Muscle layer of colon (tissue), 2 donors: Measurements from ENCODE around the gene CCDC102B.
"Not testable (repeated sequence)": the region's sequence is repeated elsewhere in the genome, so short reads cannot be mapped to it uniquely, and the experiment has no call there.

Experiments used
- H3K27ac ChIP-seq: one replicate; pipeline ENCODE4 v1.7.0; 2013; ENCODE audit warnings: low read depth, mild to moderate bottlenecking, low read length, moderate library complexity
- H3K27me3 ChIP-seq, 2 donors: one replicate each; pipeline ENCODE4 v1.7.0; 2013; ENCODE audit warnings: low read length in 2 of 2, mild to moderate bottlenecking in 2 of 2; ENCODE audit not compliant: insufficient read depth in 2 of 2, control insufficient read depth in 1 of 2
- H3K36me3 ChIP-seq: one replicate; pipeline ENCODE4 v1.7.0; 2013; ENCODE audit warnings: mild to moderate bottlenecking, low read length; ENCODE audit not compliant: insufficient read depth
- H3K4me1 ChIP-seq: one replicate; pipeline ENCODE4 v1.7.0; 2013; ENCODE audit warnings: mild to moderate bottlenecking, low read length; ENCODE audit not compliant: insufficient read depth
- H3K4me3 ChIP-seq, 2 donors: one replicate each; pipeline ENCODE4 v1.7.0; 2013; ENCODE audit warnings: low read length in 2 of 2, low read depth in 1 of 2, mild to moderate bottlenecking in 1 of 2, moderate library complexity in 1 of 2
- H3K9ac ChIP-seq: one replicate; pipeline ENCODE4 v1.7.0; 2013; ENCODE audit warnings: low read length
- H3K9me3 ChIP-seq: one replicate; pipeline ENCODE4 v1.7.0; 2013; ENCODE audit warnings: mild to moderate bottlenecking, low read length
- donor health status: abdominal sarcoma.
- donor health status: Adenocarcinoma of cecum.

CCDC102B gene

DNA sequence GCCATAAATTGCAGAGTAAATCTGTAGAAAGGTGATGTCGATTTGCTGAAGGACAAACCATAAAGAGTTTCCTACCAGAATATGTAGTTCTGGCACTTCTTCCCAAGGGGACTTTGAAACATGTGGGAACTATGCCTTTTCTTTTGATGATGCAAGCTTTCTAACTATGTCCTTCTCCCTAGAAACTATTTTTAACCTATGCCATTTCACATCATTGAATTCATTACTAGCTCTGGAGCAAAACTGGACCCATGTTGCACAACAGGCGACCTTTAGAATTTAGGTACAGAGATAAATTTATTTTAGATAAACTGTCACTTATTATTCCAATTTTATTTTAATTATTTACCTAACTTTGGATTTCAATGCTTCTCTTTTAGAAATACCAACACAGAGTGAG is 186.5 kb downstream of the CCDC102B start:
- Histone ChIP-seq H3K4me3 (no peak overlapping the region), H3K4me1 (no peaks in the 10 kb centered on the region), H3K27ac (no peak overlapping the region), H3K27me3 (no peaks in the 10 kb centered on the region), H3K9ac (no peak overlapping the region), H3K9me3 (no peaks in the 10 kb centered on the region), H3K36me3 (no peaks in the 10 kb centered on the region)

DNA sequence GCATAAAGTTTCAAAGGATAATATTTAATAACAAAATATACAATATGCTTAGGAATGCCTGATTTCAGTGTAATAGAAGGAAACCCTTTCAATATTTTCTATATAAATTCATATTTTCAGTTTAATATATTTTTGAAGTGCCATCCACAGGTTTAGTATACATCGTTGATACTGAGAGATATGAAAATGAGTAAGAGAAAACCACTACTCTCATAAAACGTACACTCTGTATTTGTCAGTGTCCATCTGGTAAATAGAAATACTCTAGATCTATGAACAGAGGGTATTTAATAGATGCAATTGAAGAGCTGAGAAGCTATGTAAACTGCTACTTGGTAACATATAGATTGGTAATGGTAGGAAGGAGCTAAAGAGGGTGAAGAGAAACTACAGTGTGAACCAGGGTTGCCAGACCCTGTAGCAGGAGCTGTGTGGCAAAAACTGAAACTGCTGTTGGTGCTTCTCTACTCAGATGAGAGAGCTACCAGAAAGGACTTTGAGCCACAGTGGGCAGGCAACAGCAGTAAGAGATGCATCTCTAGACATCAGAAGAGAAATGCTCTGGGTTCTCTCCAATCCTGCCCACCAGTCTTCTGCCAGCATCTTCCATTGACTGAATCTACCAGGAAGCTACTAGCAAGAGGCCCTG is 187.4 kb downstream of the CCDC102B start:
- Histone ChIP-seq H3K4me1 (no peaks in the 10 kb centered on the region), H3K4me3 (no peak overlapping the region), H3K27ac (no peak overlapping the region), H3K9me3 (no peaks in the 10 kb centered on the region), H3K36me3 (no peaks in the 10 kb centered on the region), H3K9ac (no peak overlapping the region), H3K27me3 (no peaks in the 10 kb centered on the region)

DNA sequence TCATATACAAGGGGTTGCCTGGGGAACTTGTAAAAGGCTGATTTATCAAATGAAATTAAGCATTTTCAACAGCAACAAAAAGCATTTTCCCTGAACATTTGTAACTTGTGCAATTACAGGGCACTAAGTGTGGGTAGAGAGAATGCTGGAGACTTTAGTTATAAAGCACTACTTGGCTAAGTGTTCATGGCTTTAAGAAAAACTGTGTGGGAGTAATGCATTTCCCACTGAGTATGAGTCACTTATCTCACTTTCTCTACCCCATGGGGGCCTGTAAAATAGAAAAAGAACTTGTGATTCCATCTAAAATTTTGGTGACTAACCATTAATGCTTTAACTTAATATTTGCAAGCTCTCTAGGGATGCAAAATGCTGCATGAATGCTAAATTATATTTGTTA is 193.4 kb downstream of the CCDC102B start:
- Histone ChIP-seq H3K27ac (no peak overlapping the region), H3K36me3 (no peaks in the 10 kb centered on the region), H3K27me3 (no peaks in the 10 kb centered on the region), H3K4me3 (no peak overlapping the region), H3K9ac (no peak overlapping the region), H3K9me3 (no peaks in the 10 kb centered on the region), H3K4me1 (no peaks in the 10 kb centered on the region)

DNA sequence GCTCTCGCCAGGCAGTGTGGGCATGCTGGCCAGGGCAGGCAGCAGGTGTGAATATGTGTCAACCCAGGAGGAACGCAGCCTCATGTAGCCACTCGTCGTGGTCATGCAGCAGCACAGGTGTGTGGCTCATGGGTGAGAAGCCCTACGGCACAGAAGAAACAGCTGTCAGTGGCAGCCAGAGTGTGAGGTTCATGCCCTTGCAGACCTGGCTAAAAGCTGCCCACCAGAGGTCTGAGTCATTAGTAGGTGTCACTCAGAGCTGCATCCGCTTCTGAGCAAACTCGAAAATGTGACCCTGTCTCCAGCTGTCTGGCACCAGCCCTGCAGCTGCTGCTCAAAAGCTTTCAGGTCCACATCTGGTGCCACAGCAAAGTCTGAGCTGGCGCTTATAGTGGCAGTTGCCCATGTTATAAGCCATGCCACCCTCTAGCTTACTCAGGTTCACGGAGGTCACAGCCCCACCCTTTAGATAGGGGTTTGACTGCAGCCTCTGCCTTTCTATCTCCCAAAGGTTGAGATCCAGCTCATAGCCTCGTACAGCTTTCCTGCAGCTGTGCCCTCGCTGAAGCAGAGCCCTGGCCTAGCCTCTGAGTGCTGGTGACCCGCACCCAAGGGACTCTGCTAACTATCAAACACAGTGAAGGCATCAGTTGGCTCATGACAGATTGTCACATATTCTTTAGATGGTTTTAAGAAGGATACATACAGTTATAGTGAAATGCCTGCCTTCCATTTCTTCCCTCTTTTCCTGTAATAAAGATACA is 195.0 kb downstream of the CCDC102B start:
- Histone ChIP-seq H3K36me3 (no peaks in the 10 kb centered on the region), H3K4me1 (no peaks in the 10 kb centered on the region), H3K4me3 (no peak overlapping the region), H3K27ac (no peak overlapping the region), H3K9me3 (no peaks in the 10 kb centered on the region), H3K9ac (no peak overlapping the region), H3K27me3 (no peaks in the 10 kb centered on the region)

DNA sequence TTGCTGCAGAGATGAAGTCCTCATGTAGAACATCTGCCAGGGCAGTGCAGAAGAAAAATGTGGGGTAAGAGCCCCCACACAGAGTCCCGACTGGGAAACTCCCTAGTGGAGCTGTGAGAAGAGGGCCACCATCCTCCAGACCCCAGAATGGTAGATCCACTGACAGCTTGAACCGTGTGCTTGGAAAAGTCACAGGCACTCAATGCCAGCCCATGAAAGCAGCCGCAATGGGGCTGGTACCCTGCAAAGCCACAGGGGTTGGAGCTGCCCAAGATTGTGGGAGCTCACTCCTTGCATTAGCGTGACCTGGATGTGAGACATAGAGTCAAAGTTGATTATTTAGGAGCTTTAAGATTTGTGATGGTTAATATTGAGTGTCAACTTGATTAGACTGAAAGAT is 197.8 kb downstream of the CCDC102B start:
- Histone ChIP-seq H3K9ac (no peak overlapping the region), H3K9me3 (no peaks in the 10 kb centered on the region), H3K4me3 (no peak overlapping the region), H3K27me3 (no peaks in the 10 kb centered on the region), H3K27ac (no peak overlapping the region), H3K36me3 (no peaks in the 10 kb centered on the region), H3K4me1 (no peaks in the 10 kb centered on the region)

DNA sequence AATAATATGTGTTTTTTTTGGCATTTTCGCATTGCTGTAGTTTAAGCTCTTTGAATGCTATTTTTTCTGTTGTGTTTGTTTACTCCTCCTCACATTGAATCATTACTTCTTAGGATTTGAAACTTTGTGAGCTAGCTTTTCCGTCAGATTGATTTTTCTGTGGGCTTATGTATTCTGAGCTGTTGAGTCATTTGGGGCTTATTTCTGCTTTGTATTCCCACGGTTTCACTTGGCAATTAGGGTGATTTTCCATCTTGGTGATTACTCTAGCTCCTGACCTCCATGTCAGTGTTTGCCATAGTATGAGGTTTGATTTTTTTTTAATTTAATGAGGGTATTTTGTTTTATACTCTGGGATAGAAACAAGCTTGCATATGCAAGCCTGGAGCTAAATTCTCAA is 200.0 kb downstream of the CCDC102B start:
- Histone ChIP-seq H3K27ac (no peak overlapping the region), H3K9me3 (no peaks in the 10 kb centered on the region)

DNA sequence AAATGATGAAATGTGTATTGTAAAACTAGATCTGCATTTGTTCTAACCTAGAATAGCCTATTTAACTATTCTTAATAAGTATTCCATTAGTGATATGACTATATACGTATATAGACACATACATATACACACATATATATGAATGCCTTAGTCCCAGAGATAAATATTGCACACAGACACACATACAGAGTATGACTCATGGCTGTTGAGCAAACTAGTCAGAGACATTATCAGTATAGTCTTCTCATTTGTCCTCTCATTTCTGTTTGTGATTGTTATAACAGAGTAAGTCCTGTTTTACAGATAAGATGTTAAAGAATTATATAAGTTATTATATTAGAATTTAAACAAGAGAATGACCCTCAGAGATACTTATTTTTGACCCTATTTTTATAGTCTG is 202.5 kb downstream of the CCDC102B start:
- no peak overlapping the region for H3K4me3 ChIP-seq
- H3K27me3 ChIP-seq = no peaks in the 10 kb centered on the region
- no peaks in the 10 kb centered on the region for H3K9me3 ChIP-seq
- no peak overlapping the region for H3K27ac ChIP-seq
- H3K9ac ChIP-seq = no peak overlapping the region
- no peaks in the 10 kb centered on the region for H3K36me3 ChIP-seq
- no peaks in the 10 kb centered on the region for H3K4me1 ChIP-seq

More for the DNA sequence above, 200.0 kb downstream of the CCDC102B start:
- no peak overlapping the region for H3K9ac ChIP-seq
- no peaks in the 10 kb centered on the region for H3K27me3 ChIP-seq
- H3K4me3 ChIP-seq = no peak overlapping the region
- H3K4me1 ChIP-seq = no peaks in the 10 kb centered on the region
- no peaks in the 10 kb centered on the region for H3K36me3 ChIP-seq

DNA sequence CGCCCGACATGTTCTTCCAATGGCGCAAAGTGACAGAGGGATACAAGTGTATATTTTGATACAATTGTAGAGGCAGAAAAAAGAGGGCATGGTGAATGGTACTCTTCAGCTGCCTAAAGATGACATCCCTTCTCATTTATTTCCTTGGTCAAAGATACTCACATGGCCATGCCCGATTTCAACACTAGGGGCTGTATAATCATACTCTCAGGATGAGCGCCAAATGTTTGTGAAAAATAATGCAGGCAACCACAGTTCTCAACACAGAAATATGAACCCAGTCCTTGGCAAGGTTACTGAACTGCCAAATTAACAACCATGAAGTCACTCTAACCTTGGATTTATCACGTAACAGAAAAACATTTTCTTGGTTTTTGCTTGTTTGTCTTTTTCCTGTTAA is 204.4 kb downstream of the CCDC102B start:
- Histone ChIP-seq H3K27ac (no peak overlapping the region), H3K9ac (no peak overlapping the region), H3K36me3 (no peaks in the 10 kb centered on the region), H3K4me3 (no peak overlapping the region), H3K27me3 (no peaks in the 10 kb centered on the region), H3K9me3 (no peaks in the 10 kb centered on the region), H3K4me1 (no peaks in the 10 kb centered on the region)

DNA sequence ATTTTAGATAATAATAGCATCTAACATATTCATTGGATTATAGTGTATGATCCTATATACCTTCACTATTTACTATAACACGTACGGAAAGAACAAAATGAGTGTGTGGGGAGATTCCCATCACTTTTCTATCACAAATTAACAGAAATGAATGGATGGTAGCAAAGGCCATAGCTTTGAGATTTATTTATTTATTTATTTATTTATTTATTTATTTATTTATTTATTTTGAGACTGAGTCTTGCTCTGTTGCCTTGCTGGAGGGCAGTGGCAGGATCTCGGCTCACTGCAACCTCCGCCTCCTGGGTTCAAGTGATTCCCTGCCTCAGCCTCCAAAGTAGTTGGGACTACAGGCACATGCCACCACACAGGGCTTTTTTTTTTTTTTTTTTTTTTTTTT is 208.3 kb downstream of the CCDC102B start:
- H3K36me3 ChIP-seq, H3K27me3 ChIP-seq, H3K9ac ChIP-seq, H3K9me3 ChIP-seq, H3K4me1 ChIP-seq, H3K4me3 ChIP-seq, H3K27ac ChIP-seq: not testable (repeated sequence)

DNA sequence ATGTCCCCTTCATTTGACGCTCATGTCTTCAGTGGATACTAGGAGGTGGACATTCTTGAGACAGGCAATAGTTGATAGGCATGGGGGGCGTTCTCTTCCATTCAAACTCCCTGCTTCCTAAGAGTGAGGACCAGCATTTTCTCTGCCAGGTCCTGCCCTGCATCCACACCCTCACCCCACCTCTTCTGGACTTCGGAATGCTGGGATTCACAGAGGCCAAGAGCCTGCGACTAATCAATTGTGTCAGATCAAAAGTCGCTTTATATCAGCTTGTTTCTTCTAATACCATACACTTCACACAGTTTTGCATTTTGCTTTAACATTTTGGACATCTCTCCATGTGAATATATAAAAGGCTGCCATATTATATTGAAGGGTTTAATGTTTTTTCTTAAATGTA is 210.7 kb downstream of the CCDC102B start:
- no peaks in the 10 kb centered on the region for H3K9me3 ChIP-seq
- H3K4me3 ChIP-seq = no peak overlapping the region
- no peak overlapping the region for H3K9ac ChIP-seq
- H3K27ac ChIP-seq = no peak overlapping the region
- H3K4me1 ChIP-seq = no peaks in the 10 kb centered on the region
- no peaks in the 10 kb centered on the region for H3K27me3 ChIP-seq
- H3K36me3 ChIP-seq = no peaks in the 10 kb centered on the region

DNA sequence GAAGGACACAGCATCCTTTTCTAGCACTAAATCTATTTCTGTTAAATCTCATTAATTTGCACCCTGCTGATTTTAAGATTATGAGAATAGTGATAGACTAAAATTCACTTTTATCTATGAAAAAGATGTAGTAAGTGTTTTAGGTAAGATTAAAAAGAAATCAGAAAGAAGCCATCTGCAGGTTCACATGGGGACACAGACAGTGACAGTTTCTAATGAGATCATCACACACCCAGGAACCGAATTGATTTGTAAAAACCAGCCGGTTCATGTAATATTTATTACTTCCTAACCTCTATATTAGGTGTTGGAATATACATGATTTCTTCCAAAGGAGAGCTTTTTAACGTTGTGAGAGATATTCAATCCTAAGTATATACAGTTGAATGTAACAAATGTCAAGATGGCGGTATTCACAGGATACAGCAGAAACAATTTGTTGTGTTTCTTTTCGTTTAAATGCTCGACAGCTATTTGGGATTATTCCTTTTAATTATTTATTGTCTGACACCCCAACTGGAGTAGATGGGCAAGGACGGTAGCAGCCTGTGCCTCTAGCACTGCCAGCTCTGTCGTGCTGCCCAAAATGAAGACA is 223.4 kb downstream of the CCDC102B start:
- Histone ChIP-seq H3K4me1 (no peaks in the 10 kb centered on the region), H3K4me3 (no peak overlapping the region), H3K9ac (no peak overlapping the region), H3K36me3 (no peaks in the 10 kb centered on the region), H3K27ac (no peak overlapping the region), H3K27me3 (no peaks in the 10 kb centered on the region), H3K9me3 (no peaks in the 10 kb centered on the region)

DNA sequence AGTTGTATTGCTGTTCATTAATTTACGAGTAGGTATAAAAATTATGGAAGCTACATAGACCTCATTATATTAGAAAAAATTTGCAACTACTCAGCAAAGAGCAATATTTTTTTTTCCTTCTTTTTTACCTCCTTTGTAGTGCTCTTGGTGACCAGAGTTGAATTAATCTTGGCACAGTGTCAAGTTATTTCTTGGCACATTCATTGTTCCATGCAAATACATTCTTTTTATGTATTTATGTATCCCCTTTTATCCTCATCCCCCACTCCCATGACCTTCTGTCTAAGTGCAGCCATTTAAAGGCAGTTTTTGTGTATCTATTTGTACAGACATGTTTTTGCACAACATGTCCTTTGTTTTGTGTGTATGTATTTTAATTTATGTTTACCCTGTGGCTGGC is 224.5 kb downstream of the CCDC102B start:
- no peaks in the 10 kb centered on the region for H3K27me3 ChIP-seq
- no peaks in the 10 kb centered on the region for H3K9me3 ChIP-seq
- H3K4me1 ChIP-seq = no peaks in the 10 kb centered on the region
- H3K4me3 ChIP-seq = no peak overlapping the region
- H3K27ac ChIP-seq = no peak overlapping the region
- no peaks in the 10 kb centered on the region for H3K36me3 ChIP-seq
- H3K9ac ChIP-seq = no peak overlapping the region
